Glomerular visceral epithelial cell (primary cell): ENCODE measurements around the gene FKBP9.
"Not testable (repeated sequence)": the region's sequence is repeated elsewhere in the genome, so short reads cannot be mapped to it uniquely, and the experiment has no call there.

Experiments used
- DNase-seq: peaks from one replicate; pipeline ENCODE4 v3.0.0-alpha.2; 2016; ENCODE audit errors: extremely low spot score

The FKBP9 gene

GRCh38 chr7:32957326-32958045, at the start of gene FKBP9:
Gene FKBP9, plus strand, starts transcription at chr7:32957440. Its CDS starts 134 bp downstream, at chr7:32957574.
- peak; percentile 89 for DNase-seq

- no peak for DNase-seq
These were observed 47.0 kb upstream of the FKBP9 start for GRCh38 chr7:32910195-32910594.

DNA sequence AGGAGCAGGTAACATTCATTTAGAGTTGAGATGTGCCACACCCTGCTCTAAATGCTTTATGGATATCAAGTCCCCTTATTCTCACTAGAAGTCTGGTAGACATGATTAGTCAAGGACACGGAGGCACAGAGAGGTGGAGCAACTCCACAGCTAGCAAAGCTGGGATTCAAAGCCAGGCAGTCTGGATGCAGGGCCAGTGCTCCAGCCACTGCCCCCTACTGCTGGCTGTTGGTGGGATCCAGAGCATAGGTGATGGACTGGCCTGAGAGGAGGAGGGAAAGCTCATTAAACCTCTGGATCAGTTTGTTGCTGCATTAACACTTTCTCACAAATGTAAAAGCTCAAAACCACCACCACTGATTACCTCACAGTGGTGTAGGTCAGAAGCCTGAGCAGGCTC, 43.1 kb upstream of the FKBP9 start:
- no peak for DNase-seq

DNA sequence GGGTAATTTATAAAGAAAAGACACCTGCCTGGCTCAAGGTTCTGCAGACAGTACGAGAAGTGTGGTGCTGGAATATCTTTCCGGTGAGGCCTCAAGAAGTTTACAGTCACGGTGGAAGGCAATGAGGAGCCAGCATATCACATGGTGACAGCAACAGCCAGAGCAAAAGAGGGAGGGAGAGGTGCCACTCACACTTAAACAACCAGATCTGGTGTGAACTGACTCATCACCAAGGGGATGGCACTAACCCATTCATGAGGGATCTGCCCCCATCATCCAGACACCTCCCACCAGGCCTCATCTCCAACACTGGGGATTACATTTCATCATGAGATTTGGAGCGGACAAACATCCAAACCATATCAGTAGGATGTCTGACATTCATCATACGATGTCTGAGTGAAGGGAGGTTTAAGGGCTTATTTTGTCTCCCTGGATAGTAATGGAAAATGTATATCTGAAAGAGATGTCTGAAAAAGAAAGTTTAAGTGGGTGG, 42.2 kb upstream of the FKBP9 start:
- DNase-seq = no peak

DNA sequence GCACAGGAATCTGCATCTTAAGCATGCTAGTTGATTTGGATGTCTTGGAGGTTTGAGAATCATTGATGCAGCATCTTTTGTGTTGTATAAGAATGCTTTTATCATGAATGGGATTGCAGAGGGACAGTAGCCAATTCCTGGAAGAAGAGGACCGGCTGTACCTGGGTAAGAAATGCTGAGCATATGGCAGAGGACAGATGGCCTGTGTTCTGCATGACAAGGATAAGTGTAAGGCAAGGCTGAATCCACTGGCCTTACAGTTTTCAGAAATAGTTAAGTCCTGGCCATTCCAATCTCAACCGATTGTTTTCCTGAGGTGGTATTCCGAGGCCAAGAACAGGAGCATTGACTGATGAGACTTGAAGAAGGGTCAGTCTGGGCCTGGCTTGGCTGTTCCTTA, 41.2 kb upstream of the FKBP9 start:
- no peak for DNase-seq

- not testable (repeated sequence) for DNase-seq
These were observed 40.2 kb upstream of the FKBP9 start for GRCh38 chr7:32916994-32917393.

DNA sequence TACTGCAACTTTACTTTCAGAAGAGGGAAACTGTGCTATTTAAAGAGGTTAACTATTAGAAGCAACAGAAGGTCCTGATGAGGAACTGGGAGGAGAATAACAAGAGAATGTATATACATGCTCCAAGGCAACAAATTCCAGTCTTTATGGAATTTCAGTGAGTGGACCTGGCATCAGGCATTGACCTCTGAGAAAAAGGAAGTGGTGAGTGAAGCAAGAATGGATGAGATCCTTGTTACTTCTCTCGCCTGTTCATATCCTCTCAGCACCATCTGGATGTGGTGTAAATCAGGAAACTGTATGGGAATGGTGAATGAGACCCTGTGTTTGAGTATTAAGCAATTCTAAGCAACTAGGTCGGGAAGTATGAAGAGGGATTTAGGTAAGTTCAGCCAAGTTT, 35.3 kb upstream of the FKBP9 start:
- DNase-seq = no peak

- DNase-seq = no peak
These were observed 28.4 kb upstream of the FKBP9 start for GRCh38 chr7:32928785-32929298.

DNA sequence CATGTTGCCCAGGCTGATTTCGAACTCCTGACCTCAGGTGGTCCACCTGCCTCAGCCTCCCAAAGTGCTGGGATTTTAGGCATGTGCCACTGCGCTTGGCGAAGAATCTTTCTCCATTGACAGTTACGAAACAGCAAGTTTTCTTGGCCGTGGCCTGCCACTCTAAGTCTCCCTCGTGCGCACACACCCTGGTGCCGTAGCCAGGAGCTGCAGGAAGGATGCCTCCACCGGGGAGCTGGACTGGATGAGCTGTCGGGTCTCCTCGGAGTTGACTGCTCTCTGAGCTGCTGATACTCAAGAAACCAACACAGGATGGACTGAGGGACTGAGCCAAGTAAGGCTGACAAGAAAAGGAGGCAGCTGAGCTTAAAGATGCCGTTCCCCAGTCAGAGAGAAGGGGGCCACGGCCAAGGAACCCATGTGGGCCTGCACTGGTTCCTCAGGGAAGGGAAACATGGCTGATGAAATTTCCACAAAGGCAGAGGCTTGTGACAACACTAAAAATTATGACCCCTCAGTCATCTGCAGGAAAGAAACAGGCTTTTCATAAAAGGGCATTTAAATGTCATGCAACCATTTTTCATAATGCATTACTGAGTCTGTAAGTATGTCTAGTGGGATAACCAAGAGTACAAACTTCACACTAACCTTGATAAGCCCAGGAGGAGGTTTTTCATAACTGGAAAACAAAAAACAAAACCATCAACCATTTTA, 27.7 kb upstream of the FKBP9 start:
- no peak for DNase-seq

- no peak for DNase-seq
These were observed 26.9 kb upstream of the FKBP9 start for GRCh38 chr7:32930378-32930777.

DNA sequence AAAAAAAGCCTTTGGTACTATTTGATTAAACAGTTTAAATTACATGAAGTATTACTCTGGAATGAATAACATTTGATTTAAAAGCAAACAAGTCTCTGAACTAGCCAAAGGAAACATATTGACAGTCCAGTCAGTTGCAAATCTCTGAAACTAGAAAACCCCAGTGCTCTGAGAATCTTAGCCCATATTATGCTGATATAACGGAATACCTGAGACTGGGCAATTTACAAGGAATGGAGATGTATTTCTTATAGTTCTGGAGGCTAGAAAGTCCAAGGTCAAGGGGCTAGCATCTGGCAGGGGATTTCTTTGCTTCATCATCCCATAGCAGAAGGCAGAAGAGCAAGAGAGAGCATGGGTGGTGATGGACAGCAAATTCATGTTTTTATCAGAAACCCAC, 21.7 kb upstream of the FKBP9 start:
- no peak for DNase-seq

GRCh38 chr7:32936689-32937088, 20.6 kb upstream of the FKBP9 start:
- no peak for DNase-seq

DNA sequence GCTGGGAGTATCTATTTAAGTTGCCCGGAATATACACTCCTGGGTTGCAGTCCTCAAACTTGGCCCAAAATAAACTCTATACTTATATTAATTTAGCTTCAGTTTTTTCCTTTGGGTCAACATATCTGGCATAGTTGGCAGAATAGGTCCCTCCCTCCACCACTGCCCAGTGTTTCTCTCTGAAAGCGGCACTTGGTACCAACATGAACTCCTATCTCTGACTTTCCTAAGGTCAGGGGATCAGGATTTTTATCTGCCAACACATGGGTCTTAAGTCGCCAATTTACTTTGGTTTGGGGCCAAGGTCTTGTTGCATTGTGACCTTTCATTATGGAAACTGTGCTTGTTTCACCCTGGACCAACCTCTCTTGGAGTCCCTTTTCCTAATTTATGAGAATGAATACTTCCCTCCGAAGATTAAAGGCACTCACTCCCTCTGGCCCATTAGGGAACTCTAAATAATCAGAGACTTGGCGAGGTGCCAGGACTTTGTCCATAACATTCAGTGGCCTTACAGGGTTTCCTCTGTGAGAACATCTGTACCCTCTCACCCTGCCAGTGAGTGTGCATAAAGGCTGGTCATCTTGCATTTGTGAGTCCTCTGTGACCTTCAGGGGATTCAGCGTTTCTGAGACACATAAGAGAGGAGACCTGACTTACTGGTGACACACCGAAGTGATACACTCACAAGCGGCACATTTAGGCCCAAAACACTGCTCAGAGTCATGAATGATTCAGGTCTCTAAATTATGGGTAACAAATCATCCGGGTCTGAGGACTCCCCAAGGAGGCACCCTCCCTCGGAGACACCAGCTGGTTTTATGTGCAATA, 19.7 kb upstream of the FKBP9 start:
- no peak for DNase-seq

DNA sequence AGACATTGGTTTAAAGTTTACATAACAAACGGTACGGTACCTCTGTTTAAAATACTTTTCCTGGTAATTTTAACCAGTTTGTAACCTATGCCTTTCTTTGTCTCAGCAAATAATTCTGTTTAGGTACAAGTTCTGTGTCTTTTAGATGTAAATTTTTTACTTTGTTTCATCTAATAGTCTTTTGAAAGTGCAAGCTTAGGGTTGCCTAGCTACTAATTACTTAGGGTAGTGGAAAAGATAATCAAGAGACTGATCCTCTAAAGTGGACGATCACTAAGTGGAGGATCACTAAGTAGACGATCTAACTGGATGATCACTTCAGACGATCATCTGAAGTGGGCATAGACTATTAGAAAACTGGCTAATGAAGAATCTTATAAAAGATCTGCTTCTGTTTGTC, 16.1 kb upstream of the FKBP9 start:
- DNase-seq = no peak

- DNase-seq = no peak
These were observed 15.4 kb upstream of the FKBP9 start for GRCh38 chr7:32941681-32942414.

- DNase-seq = peak; percentile 82
These were observed 14.6 kb upstream of the FKBP9 start for GRCh38 chr7:32942415-32943251.

DNA sequence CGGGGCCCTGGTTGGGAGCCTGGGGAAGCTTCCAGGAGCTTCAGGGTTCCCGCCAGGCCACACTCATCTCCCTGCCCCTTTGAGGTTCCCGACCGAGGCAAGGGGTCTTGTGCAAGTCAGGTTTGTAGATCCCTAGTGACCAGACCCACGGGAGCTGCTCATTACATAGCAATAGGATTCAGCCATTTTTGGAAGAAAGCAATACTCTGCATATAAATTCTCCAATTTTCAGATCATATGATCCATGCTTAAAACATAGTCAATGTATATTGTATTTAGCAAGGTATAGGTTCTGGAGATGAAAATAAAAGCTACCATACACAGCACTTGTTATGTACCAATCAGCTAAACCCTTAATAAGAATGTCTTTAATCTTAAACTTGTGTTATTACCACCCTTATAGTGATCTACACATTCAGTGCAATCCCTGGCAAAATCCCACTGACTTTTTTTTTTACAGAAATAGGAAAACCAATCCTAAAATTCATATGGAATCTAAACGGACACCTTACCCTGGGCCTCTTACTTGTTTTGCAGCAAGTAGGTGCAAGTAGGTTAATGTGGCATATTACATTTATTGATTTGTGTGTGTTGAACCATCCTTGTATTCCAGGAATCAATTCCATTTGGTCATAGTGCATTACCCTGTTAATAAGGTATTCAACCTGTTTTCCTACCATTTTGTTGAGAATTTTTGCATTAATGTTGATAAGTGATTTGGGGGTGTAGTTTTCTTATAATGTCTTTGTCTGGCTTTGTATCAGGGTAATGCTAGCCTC, 13.8 kb upstream of the FKBP9 start:
- DNase-seq = no peak

- DNase-seq = no peak
These were observed 9.7 kb upstream of the FKBP9 start for GRCh38 chr7:32947420-32947983.

DNA sequence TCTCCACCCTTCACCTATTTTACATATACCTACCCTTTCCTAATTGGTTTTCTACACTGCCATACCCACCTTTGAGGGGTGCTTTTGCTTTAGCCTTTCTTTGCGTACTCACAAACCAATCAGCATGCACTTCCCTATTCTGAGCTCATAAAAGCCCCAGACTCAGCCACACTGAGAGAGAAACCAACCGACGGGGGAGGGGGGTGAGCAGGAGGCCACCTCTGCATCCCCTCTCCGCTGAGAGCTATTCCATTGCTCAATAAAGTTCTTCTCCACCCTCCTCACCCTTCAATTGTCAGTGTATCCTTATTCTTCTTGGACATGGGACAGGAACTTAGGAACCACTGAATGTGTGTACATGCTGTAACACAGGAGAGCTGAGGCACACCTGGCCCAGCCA, 9.0 kb upstream of the FKBP9 start:
- no peak for DNase-seq
